GM12892 (cell line): ENCODE results near the gene TAX1BP3.

Source experiments
- POLR2A ChIP-seq: IDR thresholded peaks from 2 replicates; pipeline ENCODE4 v1.6.1; 2011; ENCODE audit warnings: low read depth, low read length, control low read depth
- POLR2AphosphoS5 ChIP-seq: IDR thresholded peaks from 2 replicates; pipeline ENCODE4 v1.6.1; 2011; ENCODE audit warnings: low read depth, low read length, control low read depth

GRCh38 chr17:3647251-3647650, 21.1 kb downstream of the TAX1BP3 start:
- TF ChIP-seq POLR2A = no peak
- TF ChIP-seq POLR2AphosphoS5 = no peak
